GM08714 (cell line): ENCODE data around the gene SLC37A1.

Experiments used
- H3K4me3 ChIP-seq: fragments of 200-500 bp; sonication (Bioruptor generic); 2 replicates; pipeline ENCODE4 v1.5.1; 2014; ENCODE audit warnings: mild to moderate bottlenecking, low read length, inconsistent platforms
- ZNF274 ChIP-seq: IDR thresholded peaks from 2 replicates; pipeline ENCODE4 v1.6.1; 2012; ENCODE audit warnings: mild to moderate bottlenecking, low read depth, low read length

Gene SLC37A1

GRCh38 chr21:42558368-42558767 is 44.7 kb downstream of the SLC37A1 start:
- no peak for TF ChIP-seq ZNF274
- H3K4me3 ChIP-seq = no peak overlapping the region

GRCh38 chr21:42558846-42559245 is 45.2 kb downstream of the SLC37A1 start:
- no peak overlapping the region for H3K4me3 ChIP-seq
- TF ChIP-seq ZNF274 = no peak

- no peak overlapping the region for H3K4me3 ChIP-seq
- TF ChIP-seq ZNF274 = no peak
Measured at GRCh38 chr21:42559326-42559725, 45.7 kb downstream of the SLC37A1 start.

GRCh38 chr21:42560517-42561179 is 47.0 kb downstream of the SLC37A1 start:
- H3K4me3 ChIP-seq = no peak overlapping the region
- TF ChIP-seq ZNF274 = no peak

GRCh38 chr21:42561762-42562650 is 48.4 kb downstream of the SLC37A1 start:
- TF ChIP-seq ZNF274 = no peak
- H3K4me3 ChIP-seq = no peak overlapping the region

GRCh38 chr21:42562816-42563215 is 49.2 kb downstream of the SLC37A1 start:
- TF ChIP-seq ZNF274 = no peak
- no peak overlapping the region for H3K4me3 ChIP-seq

GRCh38 chr21:42563261-42563660 is 49.6 kb downstream of the SLC37A1 start:
- H3K4me3 ChIP-seq = no peak overlapping the region
- no peak for TF ChIP-seq ZNF274

GRCh38 chr21:42563686-42564085 is 50.0 kb downstream of the SLC37A1 start:
- no peak for TF ChIP-seq ZNF274
- H3K4me3 ChIP-seq = no peak overlapping the region

- H3K4me3 ChIP-seq = no peak overlapping the region
- no peak for TF ChIP-seq ZNF274
Measured at GRCh38 chr21:42564561-42564971, 50.9 kb downstream of the SLC37A1 start.

GRCh38 chr21:42565206-42565810 is 51.7 kb downstream of the SLC37A1 start:
- no peak for TF ChIP-seq ZNF274
- no peak overlapping the region for H3K4me3 ChIP-seq

GRCh38 chr21:42565886-42566523 is 52.4 kb downstream of the SLC37A1 start:
- H3K4me3 ChIP-seq = no peak overlapping the region

GRCh38 chr21:42566524-42567213 is 53.0 kb downstream of the SLC37A1 start:
- TF ChIP-seq ZNF274 = no peak
- H3K4me3 ChIP-seq = no peak overlapping the region

More at GRCh38 chr21:42565886-42566523, 52.4 kb downstream of the SLC37A1 start:
- no peak for TF ChIP-seq ZNF274

- no peak overlapping the region for H3K4me3 ChIP-seq
- TF ChIP-seq ZNF274 = no peak
Measured at GRCh38 chr21:42567214-42567555, 53.5 kb downstream of the SLC37A1 start.

- TF ChIP-seq ZNF274 = no peak
Measured at GRCh38 chr21:42567861-42568260, 54.2 kb downstream of the SLC37A1 start.

More at GRCh38 chr21:42567861-42568260, 54.2 kb downstream of the SLC37A1 start:
- H3K4me3 ChIP-seq = no peak overlapping the region
